GM19043 (cell line): Measurements from ENCODE around the gene GPR179.

Source experiments
- ATAC-seq: cut with Tn5 transposase; IDR thresholded peaks from one replicate; pipeline ENCODE4 v1.9.1; 2021; ENCODE audit warnings: low read depth; ENCODE audit not compliant: unreplicated experiment

GPR179 gene

GRCh38 chr17:38349097-38349730 lies 5.5 kb upstream of the GPR179 start:
- ATAC-seq = peak; percentile 44

- ATAC-seq = no peak
Observed at GRCh38 chr17:38345743-38346142, 2.0 kb upstream of the GPR179 start.

GRCh38 chr17:38344420-38344745 lies 627 bp upstream of the GPR179 start:
- no peak for ATAC-seq

GRCh38 chr17:38342886-38343607 lies 709 bp downstream of the GPR179 start:
- ATAC-seq = no peak

- no peak for ATAC-seq
Observed at GRCh38 chr17:38341035-38341721, 2.6 kb downstream of the GPR179 start.

GRCh38 chr17:38339891-38340290 lies 3.9 kb downstream of the GPR179 start:
- ATAC-seq = no peak

GRCh38 chr17:38338535-38338934 lies 5.2 kb downstream of the GPR179 start:
- ATAC-seq = no peak

- no peak for ATAC-seq
Observed at GRCh38 chr17:38338053-38338452, 5.7 kb downstream of the GPR179 start.

- ATAC-seq = no peak
Observed at GRCh38 chr17:38336838-38337237, 6.9 kb downstream of the GPR179 start.

GRCh38 chr17:38334480-38335364 lies 9.0 kb downstream of the GPR179 start:
- ATAC-seq = no peak

GRCh38 chr17:38333635-38334295 lies 10.0 kb downstream of the GPR179 start:
- ATAC-seq = no peak

GRCh38 chr17:38332735-38333134 lies 11.0 kb downstream of the GPR179 start:
- ATAC-seq = no peak

GRCh38 chr17:38330941-38331411 lies 12.8 kb downstream of the GPR179 start:
- no peak for ATAC-seq

- no peak for ATAC-seq
Observed at GRCh38 chr17:38329808-38330730, 13.7 kb downstream of the GPR179 start.

GRCh38 chr17:38329284-38329683 lies 14.5 kb downstream of the GPR179 start:
- no peak for ATAC-seq

GRCh38 chr17:38328620-38329019 lies 15.1 kb downstream of the GPR179 start:
- no peak for ATAC-seq

GRCh38 chr17:38327936-38328335 lies 15.8 kb downstream of the GPR179 start:
- ATAC-seq = no peak

GRCh38 chr17:38326996-38327792 lies 16.6 kb downstream of the GPR179 start:
- no peak for ATAC-seq
